SK-N-SH (cell line): ENCODE results near the gene TRMU. TPM values are rescaled to one million over a fixed set of nuclear protein-coding genes. Genes with fewer than 3 reads are reported as not detected.

ENCODE experiments used
- CTCF ChIA-PET: fragments of 300-600, 350-600 bp; formaldehyde crosslinking; extraction: SDS; loops from one replicate; lab custom pipeline; 2021; lab: Yijun Ruan, JAX
- POLR2A ChIA-PET: fragments of 350-600 bp; sonication (Branson Sonifier 250); formaldehyde crosslinking; extraction: SDS; loops from one replicate; lab custom pipeline; 2020; ENCODE audit warnings: antibody characterized with exemption, inconsistent platforms; lab: Yijun Ruan, JAX
- DNase-seq: peaks from one replicate; pipeline ENCODE4 v3.0.0; 2012
- H2AFZ ChIP-seq: fragments of 200-600 bp; sonication (generic); 2 replicates; pipeline ENCODE4 v1.8.1; 2016; ENCODE audit warnings: antibody characterized with exemption, mild to moderate bottlenecking, low read depth
- H3F3A ChIP-seq: fragments of 200-600 bp; sonication (generic); replicated peaks from 2 replicates; pipeline ENCODE3; 2016; ENCODE audit warnings: antibody characterized with exemption, mild to moderate bottlenecking; ENCODE audit not compliant: insufficient read depth
- H3K27ac ChIP-seq, 2 experiments: fragments of 200-500 bp in 1 of 2; fragments of 200-600 bp in 1 of 2; sonication (Bioruptor generic) in 1 of 2; sonication (generic), shearing (Covaris generic) in 1 of 2; 2 replicates each; pipeline versions ENCODE4 v1.5.1 to v1.6.1; 2014 to 2016; ENCODE audit warnings: low read depth in 2 of 2, inconsistent platforms in 1 of 2, low read length in 1 of 2, mild to moderate bottlenecking in 1 of 2, mixed read lengths in 1 of 2
- H3K27me3 ChIP-seq: fragments of 200-600 bp; sonication (generic), shearing (Covaris generic); 2 replicates; pipeline ENCODE4 v1.6.1; 2016; ENCODE audit warnings: mixed run types; ENCODE audit not compliant: insufficient read depth
- H3K36me3 ChIP-seq, 2 experiments: fragments of 200-500 bp in 1 of 2; fragments of 200-600 bp in 1 of 2; sonication (Bioruptor generic) in 1 of 2; sonication (generic) in 1 of 2; replicated peaks in 1 of 2; 2 replicates each; pipeline versions ENCODE3 to v1.5.1; 2014 to 2016; ENCODE audit warnings: low read length in 1 of 2, mild to moderate bottlenecking in 1 of 2; ENCODE audit not compliant: insufficient read depth in 2 of 2, control insufficient read depth in 1 of 2
- H3K4me1 ChIP-seq, 2 experiments: fragments of 200-500 bp in 1 of 2; fragments of 200-600 bp in 1 of 2; sonication (Bioruptor generic) in 1 of 2; sonication (generic), shearing (Covaris generic) in 1 of 2; 2 replicates each; pipeline versions ENCODE4 v1.5.1 to v1.6.1; 2014 to 2016; ENCODE audit warnings: low read depth in 1 of 2, low read length in 1 of 2, mixed run types in 1 of 2; ENCODE audit not compliant: insufficient read depth in 2 of 2, control insufficient read depth in 1 of 2
- H3K4me2 ChIP-seq: fragments of 200-600 bp; sonication (generic), shearing (Covaris generic); 2 replicates; pipeline ENCODE4 v1.6.1; 2017; ENCODE audit warnings: mixed run types
- H3K4me3 ChIP-seq, 2 experiments: fragments of 200-500 bp in 1 of 2; fragments of 200-600 bp in 1 of 2; sonication (Bioruptor generic) in 1 of 2; sonication (generic), shearing (Covaris generic) in 1 of 2; 2 replicates each; pipeline versions ENCODE4 v1.5.1 to v1.8.1; 2014 to 2016; ENCODE audit warnings: low read depth in 2 of 2, inconsistent platforms in 1 of 2, low read length in 1 of 2, mild to moderate bottlenecking in 1 of 2, mixed read lengths in 1 of 2, moderate library complexity in 1 of 2
- H3K79me2 ChIP-seq: fragments of 200-600 bp; sonication (generic); 2 replicates; pipeline ENCODE4 v1.8.1; 2017; ENCODE audit warnings: mild to moderate bottlenecking; ENCODE audit not compliant: insufficient read depth
- H3K9ac ChIP-seq: fragments of 200-600 bp; sonication (generic); 2 replicates; pipeline ENCODE4 v1.6.1; 2017; ENCODE audit warnings: mixed run types
- H3K9me2 ChIP-seq: fragments of 200-600 bp; sonication (generic); 2 replicates; pipeline ENCODE4 v1.6.1; 2017; ENCODE audit warnings: mixed run types
- H3K9me3 ChIP-seq: fragments of 200-600 bp; sonication (generic); 2 replicates; pipeline ENCODE4 v1.6.1; 2017; ENCODE audit warnings: mixed run types, mild to moderate bottlenecking, moderate library complexity
- H4K20me1 ChIP-seq: fragments of 200-600 bp; sonication (generic); 2 replicates; pipeline ENCODE4 v1.6.1; 2017; ENCODE audit warnings: mild to moderate bottlenecking, mixed run types; ENCODE audit not compliant: insufficient read depth
- CHD2 ChIP-seq: fragments of 150-350 bp; IDR thresholded peaks from 2 replicates; pipeline ENCODE4 v1.6.1; 2018; ENCODE audit warnings: low read length; ENCODE audit not compliant: partially characterized antibody
- CTCF ChIP-seq: fragments of 200-600 bp; sonication (generic); IDR thresholded peaks from 2 replicates; pipeline ENCODE4 v1.6.1; 2017; ENCODE audit warnings: antibody characterized with exemption, mild to moderate bottlenecking, moderate library complexity
- EP300 ChIP-seq, 2 experiments: IDR thresholded peaks; 2 replicates each; pipeline versions ENCODE4 v1.4.0 to v1.6.1; 2012; ENCODE audit warnings: borderline replicate concordance in 1 of 2, low read depth in 1 of 2, low read length in 1 of 2
- EZH2phosphoT487 ChIP-seq: fragments of 200-600 bp; sonication (generic); IDR thresholded peaks from 2 replicates; pipeline ENCODE4 v1.6.1; 2017; ENCODE audit warnings: low read depth, mixed run types, mild to moderate bottlenecking, antibody characterized with exemption, moderate library complexity, borderline replicate concordance
- FOSL2 ChIP-seq: IDR thresholded peaks from 2 replicates; pipeline ENCODE4 v1.4.0; 2012; ENCODE audit warnings: low read depth, mild to moderate bottlenecking, moderate library complexity, borderline replicate concordance
- FOXJ3 ChIP-seq: sonication (generic); formaldehyde crosslinking; IDR thresholded peaks from 2 replicates; pipeline ENCODE4 v1.5.1; 2020; ENCODE audit warnings: mild to moderate bottlenecking, missing genetic modification reagents
- FOXM1 ChIP-seq: IDR thresholded peaks from 2 replicates; pipeline ENCODE4 v1.4.0; 2012; ENCODE audit warnings: low read depth, mild to moderate bottlenecking
- GABPA ChIP-seq: IDR thresholded peaks from 2 replicates; pipeline ENCODE4 v1.4.0; 2012; ENCODE audit warnings: low read depth, mild to moderate bottlenecking
- GATA2 ChIP-seq: sonication (generic); formaldehyde crosslinking; IDR thresholded peaks from 2 replicates; pipeline ENCODE4 v1.5.0; 2020; ENCODE audit warnings: mild to moderate bottlenecking, missing genetic modification reagents
- IRF3 ChIP-seq: fragments of 150-350 bp; IDR thresholded peaks from 2 replicates; pipeline ENCODE4 v1.6.1; 2016; ENCODE audit warnings: mild to moderate bottlenecking, low read depth, low read length
- POLR2AphosphoS5 ChIP-seq: IDR thresholded peaks from 2 replicates; pipeline ENCODE4 v1.6.1; 2012; ENCODE audit warnings: low read depth, low read length
- RAD21 ChIP-seq: IDR thresholded peaks from 2 replicates; pipeline ENCODE4 v1.6.1; 2012; ENCODE audit warnings: mild to moderate bottlenecking, low read length
- RCOR1 ChIP-seq: fragments of 150-350 bp; IDR thresholded peaks from 2 replicates; pipeline ENCODE4 v1.6.1; 2017; ENCODE audit warnings: antibody characterized with exemption, low read length
- REST ChIP-seq: IDR thresholded peaks from 2 replicates; pipeline ENCODE4 v1.6.1; 2012; ENCODE audit warnings: mild to moderate bottlenecking, low read depth, low read length, moderate library complexity
- TEAD4 ChIP-seq: IDR thresholded peaks from 2 replicates; pipeline ENCODE4 v1.4.0; 2012; ENCODE audit warnings: mild to moderate bottlenecking, borderline replicate concordance; ENCODE audit not compliant: insufficient read depth
- YY1 ChIP-seq: IDR thresholded peaks from 2 replicates; pipeline ENCODE4 v1.4.0; 2012; ENCODE audit warnings: low read depth, mild to moderate bottlenecking
- ZBTB33 ChIP-seq: IDR thresholded peaks from 2 replicates; pipeline ENCODE4 v1.4.0; 2012; ENCODE audit warnings: low read depth, borderline replicate concordance
- WGBS: methylation state at CpG from one replicate; pipeline ENCODE4 v1.1.6; 2017; ENCODE audit warnings: low lambda C conversion rate; 5-methylcytosine and 5-hydroxymethylcytosine counted together
- polyA plus RNA-seq, 3 experiments: library from polyadenylated mRNA; depleted of rRNA; stranded (reverse); fragments of >200 nt; gene quantifications; 2 replicates each; pipeline ENCODE4 v1.2.3, GENCODE V29; 2012

Gene TRMU
- polyA plus RNA-seq, 1 of the 3 experiments (the other 2 are of a cell fraction) = 47.1 TPM

GRCh38 chr22:46337870-46338269, 2.4 kb downstream of the TRMU start (continued):
- TF ChIP-seq REST = no peak
- TF ChIP-seq RAD21 = no peak
- TF ChIP-seq GATA2 = no peak
- no peak for TF ChIP-seq FOSL2

- peaks cover 6 to 15% of the 10 kb centered on the region in 2 experiments; a peak in 3 of 4 replicates for H3K4me1 ChIP-seq
- no peak for DNase-seq
- H3F3A ChIP-seq = peaks cover 13% of the 10 kb centered on the region
- H3K9me2 ChIP-seq = no peaks in the 10 kb centered on the region
- 90% methylated on average over 8 of the region's 8 CpGs for whole genome bisulfite sequencing
- peaks cover 57% of the 10 kb centered on the region for H3K79me2 ChIP-seq
- H3K4me2 ChIP-seq = no peak overlapping the region
- H3K27ac ChIP-seq = no peak overlapping the region
- no peak overlapping the region for H3K4me3 ChIP-seq
- peaks cover 14% of the 10 kb centered on the region for H4K20me1 ChIP-seq
- TF ChIP-seq FOXJ3 (no peak), POLR2AphosphoS5 (no peak), GABPA (no peak), ZBTB33 (no peak)
- TF ChIP-seq, all 33 proteins: peak for 0
- POLR2A ChIA-PET = no interaction called here
- no peaks in the 10 kb centered on the region for H3K27me3 ChIP-seq
- H3K9ac ChIP-seq = no peak overlapping the region
- CTCF ChIA-PET = interaction anchor here (1.0 to 3.8 kb wide), 4 partner anchors 42 to 222 kb away, joined by 3 to 10 read pairs (median 3); partner anchors contain the start of gene GTSE1
- H3K9me3 ChIP-seq = no peaks in the 10 kb centered on the region
- H3K36me3 ChIP-seq = peaks cover 44 to 55% of the 10 kb centered on the region in 2 experiments
- H2AFZ ChIP-seq = no peak overlapping the region
Observed at GRCh38 chr22:46338636-46339035, 3.1 kb downstream of the TRMU start.

- DNase-seq = no peak
- Histone ChIP-seq H3K27me3 (no peaks in the 10 kb centered on the region), H3K27ac (no peak overlapping the region), H3K9ac (no peak overlapping the region), H3F3A (no peaks in the 10 kb centered on the region), H2AFZ (no peak overlapping the region), H3K36me3 (peaks cover 53 to 67% of the 10 kb centered on the region in 2 experiments), H3K4me2 (no peak overlapping the region), H3K79me2 (peaks cover 58% of the 10 kb centered on the region), H3K4me1 (peaks cover 6 to 12% of the 10 kb centered on the region in 2 experiments; a peak in 3 of 4 replicates), H3K9me3 (no peaks in the 10 kb centered on the region), H4K20me1 (peaks cover 14% of the 10 kb centered on the region), H3K4me3 (no peak overlapping the region), H3K9me2 (no peaks in the 10 kb centered on the region)
- WGBS = 97% methylated on average over 5 of the region's 5 CpGs
- CTCF ChIA-PET = interaction anchor here (0.8 to 1.0 kb wide), 2 partner anchors 28 to 202 kb away, joined by 4 read pairs; no protein-coding TSS in a partner anchor
- POLR2A ChIA-PET = no interaction called here
- no peak for TF ChIP-seq FOXM1
- no peak for TF ChIP-seq RCOR1
- no peak for TF ChIP-seq IRF3
- no peak for TF ChIP-seq EP300 (IDR thresholded peaks at IDR 0.05; ENCODE audit: borderline replicate concordance in 1 of 2, low read depth in 1 of 2, low read length in 1 of 2)
- no peak for TF ChIP-seq GABPA
- TF ChIP-seq EZH2phosphoT487 = no peak
- no peak for TF ChIP-seq YY1
- no peak for TF ChIP-seq CHD2
- no peak for TF ChIP-seq CTCF
- TF ChIP-seq TEAD4 = no peak
- TF ChIP-seq RAD21 = no peak
Observed at GRCh38 chr22:46339956-46340355, 4.4 kb downstream of the TRMU start.
